ENCODE data around the gene ACSF2. TPM values are rescaled to one million over a fixed set of nuclear protein-coding genes. Genes with fewer than 3 reads are reported as not detected.

ACSF2 gene
- total and polyA plus RNA-seq, 2 of the 13 experiments (the other 11 are each of a cell fraction or from before 2014, with no cell fraction given) = 87.3 to 109 TPM

- no peak for TF ChIP-seq SNAPC4 (CRISPR knock-in tag; IDR thresholded peaks at IDR 0.05)
- no peak for TF ChIP-seq CCAR2 (optimal IDR thresholded peaks at IDR 0.05; ENCODE audit: low read depth, low read length)
- no peak for TF ChIP-seq ZNF263 (CRISPR knock-in tag; IDR thresholded peaks at IDR 0.05)
- no peak for TF ChIP-seq UBTF (CRISPR knock-in tag; IDR thresholded peaks at IDR 0.05)
- TF ChIP-seq ZNF552 (CRISPR knock-in tag; IDR thresholded peaks at IDR 0.05; ENCODE audit: borderline replicate concordance) = no peak
- TF ChIP-seq REL (CRISPR knock-in tag; conservative IDR thresholded peaks at IDR 0.05) = no peak
- no peak for TF ChIP-seq HDAC6 (IDR thresholded peaks at IDR 0.05; ENCODE audit: low read depth, low read length)
- no peak for TF ChIP-seq TCF7 (IDR thresholded peaks at IDR 0.05; ENCODE audit: low read depth)
- no peak for TF ChIP-seq SP1 (IDR thresholded peaks at IDR 0.05)
- peak; percentile 64; the same call in 1 of the 2 replicates for TF ChIP-seq SP1 (CRISPR knock-in tag; IDR thresholded peaks at IDR 0.05)
- peak; percentile 54; the same call in 1 of the 2 replicates for TF ChIP-seq GATAD2A (CRISPR knock-in tag; IDR thresholded peaks at IDR 0.05)
- no peak for TF ChIP-seq PRMT3 (CRISPR knock-in tag; IDR thresholded peaks at IDR 0.05; ENCODE audit: borderline replicate concordance, low read depth)
- no peak for TF ChIP-seq MZF1 (CRISPR knock-in tag; IDR thresholded peaks at IDR 0.05; ENCODE audit: borderline replicate concordance)
- TF ChIP-seq ZNF549 (CRISPR knock-in tag; IDR thresholded peaks at IDR 0.05) = no peak
- no peak for TF ChIP-seq IRF2 (CRISPR knock-in tag; IDR thresholded peaks at IDR 0.05)
- TF ChIP-seq ATF4 (CRISPR knock-in tag; IDR thresholded peaks at IDR 0.05) = no peak
- no peak for TF ChIP-seq MLLT10 (CRISPR knock-in tag; IDR thresholded peaks at IDR 0.05)
- TF ChIP-seq CAMTA2 (CRISPR knock-in tag; IDR thresholded peaks at IDR 0.05; ENCODE audit: borderline replicate concordance) = no peak
- TF ChIP-seq ZNF691 (CRISPR knock-in tag; IDR thresholded peaks at IDR 0.05; ENCODE audit: borderline replicate concordance, low read depth) = no peak
Measured at GRCh38 chr17:50479522-50480141, 53.6 kb downstream of the ACSF2 start (continued).

All from HepG2 (cell line).